ENCODE results near the gene DEFB129.
"Not testable (repeated sequence)": the region's sequence is repeated elsewhere in the genome, so short reads cannot be mapped to it uniquely, and the experiment has no call there.

DEFB129 gene

GRCh38 chr20:226958-227357 is at the start of gene DEFB129:
TSS of gene DEFB129 (plus strand) at chr20:227258. CDS start at chr20:227289, 31 bp downstream.
- H3K4me3 ChIP-seq (ENCODE audit: low read depth, low read length) = no peak within 1 kb of the TSS

GRCh38 chr20:184288-184687 is 42.8 kb upstream of the DEFB129 start:
- no peak overlapping the region for H3K4me3 ChIP-seq (ENCODE audit: low read depth, low read length)

GRCh38 chr20:187733-188132 is 39.3 kb upstream of the DEFB129 start:
- no peak overlapping the region for H3K4me3 ChIP-seq (ENCODE audit: low read depth, low read length)

GRCh38 chr20:189611-190010 is 37.4 kb upstream of the DEFB129 start, which contains the start of gene DEFB128:
TSS of gene DEFB128 (minus strand) at chr20:189711. CDS start at chr20:189623, 88 bp downstream.
- H3K4me3 ChIP-seq (ENCODE audit: low read depth, low read length) = no peak within 1 kb of the TSS

GRCh38 chr20:198225-198624 is 28.8 kb upstream of the DEFB129 start:
- H3K4me3 ChIP-seq (ENCODE audit: low read depth, low read length) = no peak overlapping the region

- H3K4me3 ChIP-seq (ENCODE audit: low read depth, low read length) = no peak overlapping the region
Observed at GRCh38 chr20:199996-200395, 27.1 kb upstream of the DEFB129 start.

GRCh38 chr20:203630-204029 is 23.4 kb upstream of the DEFB129 start:
- not testable (repeated sequence) for H3K4me3 ChIP-seq (ENCODE audit: low read depth, low read length)

GRCh38 chr20:208942-209566 is 18.0 kb upstream of the DEFB129 start:
- no peak overlapping the region for H3K4me3 ChIP-seq (ENCODE audit: low read depth, low read length)

GRCh38 chr20:210809-211502 is 16.1 kb upstream of the DEFB129 start:
- no peak overlapping the region for H3K4me3 ChIP-seq (ENCODE audit: low read depth, low read length)

GRCh38 chr20:214383-214782 is 12.7 kb upstream of the DEFB129 start:
- H3K4me3 ChIP-seq (ENCODE audit: low read depth, low read length) = no peak overlapping the region

GRCh38 chr20:215796-216195 is 11.3 kb upstream of the DEFB129 start:
- no peak overlapping the region for H3K4me3 ChIP-seq (ENCODE audit: low read depth, low read length)

GRCh38 chr20:217266-217665 is 9.8 kb upstream of the DEFB129 start:
- H3K4me3 ChIP-seq (ENCODE audit: low read depth, low read length) = no peak overlapping the region

- no peak overlapping the region for H3K4me3 ChIP-seq (ENCODE audit: low read depth, low read length)
Observed at GRCh38 chr20:219290-220115, 7.6 kb upstream of the DEFB129 start.

GRCh38 chr20:221258-221830 is 5.7 kb upstream of the DEFB129 start:
- no peak overlapping the region for H3K4me3 ChIP-seq (ENCODE audit: low read depth, low read length)

GRCh38 chr20:225879-226278 is 1.2 kb upstream of the DEFB129 start:
- H3K4me3 ChIP-seq (ENCODE audit: low read depth, low read length) = not testable (repeated sequence)

GRCh38 chr20:227439-228105 is 514 bp downstream of the DEFB129 start:
- H3K4me3 ChIP-seq (ENCODE audit: low read depth, low read length) = no peak overlapping the region

GRCh38 chr20:235891-236290 is 8.8 kb downstream of the DEFB129 start:
- no peak overlapping the region for H3K4me3 ChIP-seq (ENCODE audit: low read depth, low read length)

- no peak overlapping the region for H3K4me3 ChIP-seq (ENCODE audit: low read depth, low read length)
Observed at GRCh38 chr20:237489-237888, 10.4 kb downstream of the DEFB129 start.

GRCh38 chr20:237929-238328 is 10.9 kb downstream of the DEFB129 start:
- no peak overlapping the region for H3K4me3 ChIP-seq (ENCODE audit: low read depth, low read length)

GRCh38 chr20:242905-243304 is 15.8 kb downstream of the DEFB129 start:
- no peak overlapping the region for H3K4me3 ChIP-seq (ENCODE audit: low read depth, low read length)

- H3K4me3 ChIP-seq (ENCODE audit: low read depth, low read length) = no peak overlapping the region
Observed at GRCh38 chr20:251354-251753, 24.3 kb downstream of the DEFB129 start.

Data from iPS-11a (cell line).